B cell (primary cell): ENCODE data around the gene SLC8A3. TPM values are rescaled to one million over a fixed set of nuclear protein-coding genes. Genes with fewer than 3 reads are reported as not detected.

ENCODE experiments used
- ATAC-seq: fragments of 200-7000 bp; cut with Tn5 transposase; one replicate; pipeline ENCODE4 v1.10.0; 2021; ENCODE audit warnings: low read depth, mild to moderate bottlenecking, moderate number of reproducible peaks, moderate library complexity
- CTCF ChIA-PET: fragments of 350-600 bp; sonication (Branson Sonifier 250); formaldehyde crosslinking; loops from one replicate; lab custom pipeline; 2021; ENCODE audit warnings: antibody characterized with exemption, inconsistent platforms; lab: Charles Lee
- POLR2A ChIA-PET: fragments of 350-600 bp; sonication (Branson Sonifier 250); formaldehyde crosslinking; loops from one replicate; lab custom pipeline; 2021; ENCODE audit warnings: antibody characterized with exemption; lab: Charles Lee
- DNase-seq: peaks from one replicate; pipeline ENCODE4 v3.0.0; 2013
- H2AFZ ChIP-seq: 2 replicates; pipeline ENCODE4 v1.6.1; 2012; ENCODE audit warnings: mild to moderate bottlenecking, low read depth, low read length; ENCODE audit not compliant: insufficient read depth, poor library complexity, severe bottlenecking
- H3K27ac ChIP-seq, 2 donors: 1 replicate in 1 of 2; 2 replicates in 1 of 2; pipeline ENCODE4 v1.5.1; 2012 to 2013; ENCODE audit warnings: low read length in 2 of 2, mild to moderate bottlenecking in 2 of 2, moderate library complexity in 1 of 2
- H3K27me3 ChIP-seq, 4 experiments: fragments of 200-600 bp in 1 of 4; sonication (generic) in 1 of 4; replicated peaks in 1 of 4; 1 replicate in 2 of 4; 2 replicates in 2 of 4; pipeline versions ENCODE4 v1.6.1 to v1.7.0; 2013 to 2016; ENCODE audit warnings: low read length in 3 of 4, mild to moderate bottlenecking in 2 of 4, mixed read lengths in 1 of 4, moderate library complexity in 1 of 4; ENCODE audit not compliant: insufficient read depth in 4 of 4, control insufficient read depth in 3 of 4; ENCODE audit errors: control extremely low read depth in 1 of 4
- H3K36me3 ChIP-seq, 2 experiments: replicated peaks in 1 of 2; 1 replicate in 1 of 2; 2 replicates in 1 of 2; pipeline versions ENCODE4 v1.6.1 to v1.7.1; 2013; ENCODE audit warnings: low read length in 1 of 2; ENCODE audit not compliant: insufficient read depth in 2 of 2, control insufficient read depth in 1 of 2; ENCODE audit errors: control extremely low read depth in 1 of 2, extremely low read depth in 1 of 2
- H3K4me1 ChIP-seq, 2 donors: fragments of 200-600 bp in 1 of 2; sonication (generic) in 1 of 2; 1 replicate in 1 of 2; 2 replicates in 1 of 2; pipeline versions ENCODE4 v1.5.1 to v1.6.1; 2013 to 2017; ENCODE audit warnings: low read length in 2 of 2; ENCODE audit not compliant: control insufficient read depth in 2 of 2, insufficient read depth in 2 of 2
- H3K4me2 ChIP-seq: replicated peaks from 2 replicates; pipeline ENCODE3; 2012; ENCODE audit warnings: mild to moderate bottlenecking, low read depth, low read length; ENCODE audit not compliant: poor library complexity, severe bottlenecking
- H3K4me3 ChIP-seq, 5 experiments: fragments of 200-600 bp in 1 of 5; sonication (generic) in 1 of 5; 1 replicate in 3 of 5; 2 replicates in 2 of 5; pipeline versions ENCODE4 v1.5.1 to v1.7.0; 2011 to 2016; ENCODE audit warnings: low read length in 4 of 5, mild to moderate bottlenecking in 4 of 5, low read depth in 2 of 5, control low read depth in 1 of 5, moderate library complexity in 1 of 5; ENCODE audit not compliant: insufficient read depth in 1 of 5; ENCODE audit errors: control extremely low read depth in 1 of 5, extremely low read depth in 1 of 5
- H3K79me2 ChIP-seq: fragments of 200-600 bp; sonication (generic); one replicate; pipeline ENCODE4 v1.6.0; 2016; ENCODE audit warnings: low read length; ENCODE audit not compliant: control insufficient read depth, insufficient read depth
- H3K9ac ChIP-seq: fragments of 200-600 bp; sonication (generic); 2 replicates; pipeline ENCODE4 v1.6.1; 2017; ENCODE audit warnings: mild to moderate bottlenecking, low read length, moderate library complexity
- H3K9me3 ChIP-seq, 3 donors: one replicate each; pipeline versions ENCODE4 v1.6.1 to v1.7.1; 2013; ENCODE audit warnings: low read length in 2 of 3; ENCODE audit not compliant: control insufficient read depth in 2 of 3, insufficient read depth in 1 of 3; ENCODE audit errors: control extremely low read depth in 1 of 3
- H4K20me1 ChIP-seq: 2 replicates; pipeline ENCODE4 v1.6.0; 2012; ENCODE audit warnings: mild to moderate bottlenecking, low read length; ENCODE audit not compliant: insufficient read depth, control insufficient read depth, poor library complexity, severe bottlenecking
- H3K27ac Mint-ChIP-seq: one replicate; pipeline ENCODE4 v1.8.0; 2021; ENCODE audit warnings: mixed read lengths
- H3K27me3 Mint-ChIP-seq: one replicate; pipeline ENCODE4 v1.8.0; 2021; ENCODE audit warnings: mixed read lengths
- H3K4me1 Mint-ChIP-seq: one replicate; pipeline ENCODE4 v1.8.0; 2021; ENCODE audit warnings: mixed read lengths
- H3K4me3 Mint-ChIP-seq: one replicate; pipeline ENCODE4 v1.8.0; 2021; ENCODE audit warnings: mixed read lengths
- H3K9me3 Mint-ChIP-seq: one replicate; pipeline ENCODE4 v1.8.0; 2022; ENCODE audit warnings: mixed read lengths; ENCODE audit not compliant: insufficient read depth
- CTCF ChIP-seq: fragments of 200-600 bp; IDR thresholded peaks from one replicate; pipeline ENCODE4 v1.8.0; 2022; ENCODE audit warnings: antibody characterized with exemption, mild to moderate bottlenecking
- EZH2 ChIP-seq: IDR thresholded peaks from 2 replicates; pipeline ENCODE4 v1.6.1; 2012; ENCODE audit warnings: borderline replicate concordance, low read depth, mild to moderate bottlenecking, moderate library complexity, low read length; ENCODE audit not compliant: insufficient read depth, poor library complexity, severe bottlenecking
- WGBS: methylation state at CpG from one replicate; pipeline ENCODE4 v1.1.5; 2013; ENCODE audit warnings: missing lambda C conversion rate; ENCODE audit not compliant: insufficient coverage; 5-methylcytosine and 5-hydroxymethylcytosine counted together
- intact Hi-C: fragments of 100-400 bp; cut with micrococcal nuclease; formaldehyde crosslinking; loops from one replicate; pipeline ENCODE4 v1.10.0; 2022
- polyA plus RNA-seq: library from polyadenylated mRNA; depleted of rRNA; stranded (reverse); fragments of >200 nt; gene quantifications from 2 replicates; pipeline ENCODE4 v1.2.3, GENCODE V29; 2012
- total RNA-seq, 2 donors: library from RNA; stranded (reverse); fragments of 120-200 nt in 1 of 2; gene quantifications; 1 replicate in 1 of 2; 2 replicates in 1 of 2; pipeline versions ENCODE4 v1.2.3 to v1.2.4, GENCODE V29; 2013 to 2022

The SLC8A3 gene
- total and polyA plus RNA-seq, 2 donors (not counting 1 experiment from before 2014, with no cell fraction given) = 0.07 to 0.09 TPM

- peaks cover 0 to 10% (median 9%) of the 10 kb centered on the region in 4 experiments for H3K27me3 ChIP-seq
- ChIA-PET POLR2A (no interaction called here), CTCF (no interaction called here)
- intact Hi-C loops = no loop called here
- H3K36me3 ChIP-seq = no peaks in the 10 kb centered on the region
- H2AFZ ChIP-seq = no peak overlapping the region
- no peak for TF ChIP-seq EZH2
- no peaks in the 10 kb centered on the region for H3K79me2 ChIP-seq
- no peaks in the 10 kb centered on the region for H3K9me3 ChIP-seq
- no peak overlapping the region for H3K4me3 Mint-ChIP-seq
- no peak overlapping the region for H3K4me3 ChIP-seq
- no peak overlapping the region for H3K27ac Mint-ChIP-seq
- H4K20me1 ChIP-seq = no peaks in the 10 kb centered on the region
- ATAC-seq (no peak), DNase-seq (no peak)
- H3K27ac ChIP-seq = no peak overlapping the region
- no peaks in the 10 kb centered on the region for H3K9me3 Mint-ChIP-seq
- H3K27me3 Mint-ChIP-seq = peaks cover 30% of the 10 kb centered on the region
- H3K4me1 ChIP-seq = no peaks in the 10 kb centered on the region
- no peak overlapping the region for H3K4me2 ChIP-seq
- H3K4me1 Mint-ChIP-seq = no peaks in the 10 kb centered on the region
- H3K9ac ChIP-seq = no peak overlapping the region
Measured at GRCh38 chr14:70208380-70208779, 19.6 kb upstream of the SLC8A3 start.

- H3K9me3 ChIP-seq = no peaks in the 10 kb centered on the region
- Mint-ChIP-seq H3K4me3 (no peak overlapping the region), H3K27ac (no peak overlapping the region), H3K4me1 (no peaks in the 10 kb centered on the region), H3K9me3 (no peaks in the 10 kb centered on the region), H3K27me3 (peaks cover 39% of the 10 kb centered on the region)
- H4K20me1 ChIP-seq = no peaks in the 10 kb centered on the region
- no peaks in the 10 kb centered on the region for H3K36me3 ChIP-seq
- DNase-seq = no peak
- no peak for ATAC-seq
- ChIA-PET CTCF (no interaction called here), POLR2A (no interaction called here)
- H3K4me1 ChIP-seq = no peaks in the 10 kb centered on the region
- no peak overlapping the region for H3K9ac ChIP-seq
- no peak overlapping the region for H3K4me2 ChIP-seq
- WGBS = 92% methylated on average over 3 of the region's 4 CpGs
- no peak overlapping the region for H2AFZ ChIP-seq
- no peaks in the 10 kb centered on the region for H3K79me2 ChIP-seq
- intact Hi-C loops = no loop called here
- peaks cover 0 to 20% (median 13%) of the 10 kb centered on the region in 4 experiments for H3K27me3 ChIP-seq
- TF ChIP-seq EZH2 = no peak
- no peak for TF ChIP-seq CTCF
- no peak overlapping the region for H3K27ac ChIP-seq
- H3K4me3 ChIP-seq = no peak overlapping the region
Measured at GRCh38 chr14:70203686-70204085, 14.9 kb upstream of the SLC8A3 start.
